KMS-11 (cell line): Measurements from ENCODE around the gene WSCD1.
A peak's percentile ranks its signal among the peaks of the same experiment; 100 is the strongest.

Experiments used
- H2AFZ ChIP-seq: fragments of 200-600 bp; sonication (generic); 2 replicates; pipeline ENCODE4 v1.6.1; 2016; ENCODE audit warnings: antibody characterized with exemption, mixed run types, low read depth
- H3K27ac ChIP-seq: fragments of 200-600 bp; sonication (generic); 2 replicates; pipeline ENCODE4 v1.6.1; 2016; ENCODE audit warnings: mild to moderate bottlenecking, mixed run types
- H3K27me3 ChIP-seq: fragments of 200-600 bp; sonication (generic); 2 replicates; pipeline ENCODE4 v1.6.1; 2017; ENCODE audit warnings: mild to moderate bottlenecking, low read depth, mixed run types, moderate library complexity; ENCODE audit not compliant: insufficient read depth
- H3K36me3 ChIP-seq: fragments of 200-600 bp; sonication (generic); 2 replicates; pipeline ENCODE4 v1.6.1; 2017; ENCODE audit warnings: mild to moderate bottlenecking, mixed run types; ENCODE audit not compliant: insufficient read depth
- H3K4me1 ChIP-seq: fragments of 200-600 bp; sonication (generic); 2 replicates; pipeline ENCODE4 v1.6.1; 2016; ENCODE audit warnings: mild to moderate bottlenecking, low read depth, mixed run types; ENCODE audit not compliant: poor library complexity, severe bottlenecking
- H3K4me2 ChIP-seq: fragments of 200-600 bp; sonication (generic); 2 replicates; pipeline ENCODE4 v1.7.0; 2016; ENCODE audit warnings: mild to moderate bottlenecking, mixed run types
- H3K4me3 ChIP-seq: fragments of 200-600 bp; sonication (generic); IDR thresholded peaks from 2 replicates; pipeline ENCODE4 v1.6.1; 2017; ENCODE audit warnings: low read depth, low read length, mixed read lengths; ENCODE audit not compliant: insufficient read depth
- H3K79me2 ChIP-seq: fragments of 200-600 bp; sonication (generic); 2 replicates; pipeline ENCODE4 v1.6.1; 2016; ENCODE audit warnings: low read depth, mixed run types; ENCODE audit not compliant: insufficient read depth
- H3K9ac ChIP-seq: fragments of 200-600 bp; sonication (generic); 2 replicates; pipeline ENCODE4 v1.6.1; 2016; ENCODE audit warnings: mild to moderate bottlenecking, mixed run types
- H4K20me1 ChIP-seq: fragments of 200-600 bp; sonication (generic); 2 replicates; pipeline ENCODE4 v1.6.1; 2016; ENCODE audit warnings: mild to moderate bottlenecking, mixed run types; ENCODE audit not compliant: insufficient read depth
- CTCF ChIP-seq: fragments of 200-600 bp; sonication (generic); conservative IDR thresholded peaks from 2 replicates; pipeline ENCODE4 v1.6.1; 2017; ENCODE audit warnings: low read depth, mild to moderate bottlenecking, antibody characterized with exemption, low read length, moderate library complexity, mixed read lengths

Gene WSCD1

GRCh38 chr17:6071528-6072065 is 1.4 kb downstream of the WSCD1 start:
- Histone ChIP-seq H2AFZ (no peak overlapping the region), H4K20me1 (no peaks in the 10 kb centered on the region), H3K27me3 (no peaks in the 10 kb centered on the region), H3K4me3 (no peak overlapping the region), H3K27ac (no peak overlapping the region), H3K4me1 (no peaks in the 10 kb centered on the region), H3K9ac (no peak overlapping the region), H3K36me3 (no peaks in the 10 kb centered on the region), H3K79me2 (no peaks in the 10 kb centered on the region), H3K4me2 (peak overlapping the region; percentile 17; the same call in 1 of the 2 replicates)
- TF ChIP-seq CTCF, result no peak

GRCh38 chr17:6072157-6072556 is 2.0 kb downstream of the WSCD1 start:
- H3K27me3 ChIP-seq, result no peaks in the 10 kb centered on the region
- no peaks in the 10 kb centered on the region for H3K79me2 ChIP-seq
- no peaks in the 10 kb centered on the region for H4K20me1 ChIP-seq
- H3K36me3 ChIP-seq, result no peaks in the 10 kb centered on the region
- H3K27ac ChIP-seq, result no peak overlapping the region
- H3K4me1 ChIP-seq, result no peaks in the 10 kb centered on the region
- TF ChIP-seq CTCF, result no peak
- no peak overlapping the region for H3K4me3 ChIP-seq
- H3K9ac ChIP-seq, result no peak overlapping the region
- no peak overlapping the region for H2AFZ ChIP-seq
- H3K4me2 ChIP-seq, result no peak overlapping the region

GRCh38 chr17:6072611-6073010 is 2.4 kb downstream of the WSCD1 start:
- no peak overlapping the region for H2AFZ ChIP-seq
- TF ChIP-seq CTCF, result no peak
- H3K79me2 ChIP-seq, result no peaks in the 10 kb centered on the region
- H3K27ac ChIP-seq, result no peak overlapping the region
- no peaks in the 10 kb centered on the region for H3K4me1 ChIP-seq
- H3K27me3 ChIP-seq, result no peaks in the 10 kb centered on the region
- H3K9ac ChIP-seq, result no peak overlapping the region
- H3K4me2 ChIP-seq, result no peak overlapping the region
- H4K20me1 ChIP-seq, result no peaks in the 10 kb centered on the region
- H3K36me3 ChIP-seq, result no peaks in the 10 kb centered on the region
- H3K4me3 ChIP-seq, result no peak overlapping the region

- no peaks in the 10 kb centered on the region for H3K36me3 ChIP-seq
- H3K4me3 ChIP-seq, result no peak overlapping the region
- no peak overlapping the region for H3K27ac ChIP-seq
- no peak for TF ChIP-seq CTCF
- no peak overlapping the region for H3K9ac ChIP-seq
- H3K27me3 ChIP-seq, result no peaks in the 10 kb centered on the region
- no peaks in the 10 kb centered on the region for H3K4me1 ChIP-seq
- no peak overlapping the region for H2AFZ ChIP-seq
- no peaks in the 10 kb centered on the region for H4K20me1 ChIP-seq
- H3K79me2 ChIP-seq, result no peaks in the 10 kb centered on the region
- no peak overlapping the region for H3K4me2 ChIP-seq
Measured at GRCh38 chr17:6073620-6074019, 3.4 kb downstream of the WSCD1 start.
